KMS-11 (cell line): ENCODE measurements around the gene PNMA8A.

ENCODE experiments used
- H2AFZ ChIP-seq: fragments of 200-600 bp; sonication (generic); 2 replicates; pipeline ENCODE4 v1.6.1; 2016; ENCODE audit warnings: antibody characterized with exemption, mixed run types, low read depth
- H3K27ac ChIP-seq: fragments of 200-600 bp; sonication (generic); 2 replicates; pipeline ENCODE4 v1.6.1; 2016; ENCODE audit warnings: mild to moderate bottlenecking, mixed run types
- H3K27me3 ChIP-seq: fragments of 200-600 bp; sonication (generic); 2 replicates; pipeline ENCODE4 v1.6.1; 2017; ENCODE audit warnings: mild to moderate bottlenecking, low read depth, mixed run types, moderate library complexity; ENCODE audit not compliant: insufficient read depth
- H3K36me3 ChIP-seq: fragments of 200-600 bp; sonication (generic); 2 replicates; pipeline ENCODE4 v1.6.1; 2017; ENCODE audit warnings: mild to moderate bottlenecking, mixed run types; ENCODE audit not compliant: insufficient read depth
- H3K4me1 ChIP-seq: fragments of 200-600 bp; sonication (generic); 2 replicates; pipeline ENCODE4 v1.6.1; 2016; ENCODE audit warnings: mild to moderate bottlenecking, low read depth, mixed run types; ENCODE audit not compliant: poor library complexity, severe bottlenecking
- H3K4me2 ChIP-seq: fragments of 200-600 bp; sonication (generic); 2 replicates; pipeline ENCODE4 v1.7.0; 2016; ENCODE audit warnings: mild to moderate bottlenecking, mixed run types
- H3K4me3 ChIP-seq: fragments of 200-600 bp; sonication (generic); IDR thresholded peaks from 2 replicates; pipeline ENCODE4 v1.6.1; 2017; ENCODE audit warnings: low read depth, low read length, mixed read lengths; ENCODE audit not compliant: insufficient read depth
- H3K79me2 ChIP-seq: fragments of 200-600 bp; sonication (generic); 2 replicates; pipeline ENCODE4 v1.6.1; 2016; ENCODE audit warnings: low read depth, mixed run types; ENCODE audit not compliant: insufficient read depth
- H3K9ac ChIP-seq: fragments of 200-600 bp; sonication (generic); 2 replicates; pipeline ENCODE4 v1.6.1; 2016; ENCODE audit warnings: mild to moderate bottlenecking, mixed run types
- H4K20me1 ChIP-seq: fragments of 200-600 bp; sonication (generic); 2 replicates; pipeline ENCODE4 v1.6.1; 2016; ENCODE audit warnings: mild to moderate bottlenecking, mixed run types; ENCODE audit not compliant: insufficient read depth
- TF ChIP-seq, protein P1 (sequence below): fragments of 200-600 bp; sonication (generic); conservative IDR thresholded peaks from 2 replicates; pipeline ENCODE4 v1.6.1; 2017; ENCODE audit warnings: low read depth, mild to moderate bottlenecking, antibody characterized with exemption, low read length, moderate library complexity, mixed read lengths

Gene PNMA8A

DNA sequence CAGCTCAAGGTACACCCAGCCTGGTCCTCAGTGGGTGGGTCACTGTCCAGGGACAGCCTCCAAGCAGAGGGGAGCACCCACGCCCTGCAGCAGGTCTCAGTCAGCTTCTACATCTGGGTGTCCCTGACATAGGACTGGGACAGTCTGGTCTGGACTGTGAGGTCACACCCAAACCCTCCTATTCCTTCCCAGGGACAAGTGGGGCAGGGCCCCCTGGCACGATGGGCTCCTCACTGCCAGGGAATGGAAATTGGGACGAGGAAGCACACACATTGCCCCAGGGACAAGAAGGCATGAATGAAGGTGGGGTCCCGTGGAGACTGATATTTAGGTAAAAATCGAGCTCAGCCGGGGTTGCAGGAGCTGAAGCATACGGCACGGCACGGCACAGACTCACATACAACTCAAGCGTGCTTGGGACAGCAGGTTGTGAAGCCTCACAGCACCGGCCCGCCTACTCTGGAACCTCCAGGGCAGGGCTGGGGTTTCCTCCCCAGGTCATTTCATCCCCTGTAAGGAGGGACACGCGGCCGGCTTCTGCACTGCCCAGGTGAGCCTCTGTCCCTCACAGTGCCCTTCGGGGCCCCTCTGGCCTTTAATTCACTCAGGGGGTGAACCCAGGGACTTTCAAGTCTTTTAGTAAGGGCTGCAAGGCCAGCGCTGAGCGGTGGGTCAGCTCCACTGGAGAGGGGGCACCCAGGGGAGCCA, 20.8 kb upstream of the PNMA8A start:
- Histone ChIP-seq H3K4me3 (no peak overlapping the region), H3K4me1 (no peaks in the 10 kb centered on the region), H4K20me1 (no peaks in the 10 kb centered on the region), H3K27me3 (peaks cover 91% of the 10 kb centered on the region), H3K9ac (no peak overlapping the region), H2AFZ (no peak overlapping the region), H3K27ac (no peak overlapping the region), H3K79me2 (no peaks in the 10 kb centered on the region), H3K4me2 (no peak overlapping the region), H3K36me3 (no peaks in the 10 kb centered on the region)
- TF ChIP-seq, protein P1, sequence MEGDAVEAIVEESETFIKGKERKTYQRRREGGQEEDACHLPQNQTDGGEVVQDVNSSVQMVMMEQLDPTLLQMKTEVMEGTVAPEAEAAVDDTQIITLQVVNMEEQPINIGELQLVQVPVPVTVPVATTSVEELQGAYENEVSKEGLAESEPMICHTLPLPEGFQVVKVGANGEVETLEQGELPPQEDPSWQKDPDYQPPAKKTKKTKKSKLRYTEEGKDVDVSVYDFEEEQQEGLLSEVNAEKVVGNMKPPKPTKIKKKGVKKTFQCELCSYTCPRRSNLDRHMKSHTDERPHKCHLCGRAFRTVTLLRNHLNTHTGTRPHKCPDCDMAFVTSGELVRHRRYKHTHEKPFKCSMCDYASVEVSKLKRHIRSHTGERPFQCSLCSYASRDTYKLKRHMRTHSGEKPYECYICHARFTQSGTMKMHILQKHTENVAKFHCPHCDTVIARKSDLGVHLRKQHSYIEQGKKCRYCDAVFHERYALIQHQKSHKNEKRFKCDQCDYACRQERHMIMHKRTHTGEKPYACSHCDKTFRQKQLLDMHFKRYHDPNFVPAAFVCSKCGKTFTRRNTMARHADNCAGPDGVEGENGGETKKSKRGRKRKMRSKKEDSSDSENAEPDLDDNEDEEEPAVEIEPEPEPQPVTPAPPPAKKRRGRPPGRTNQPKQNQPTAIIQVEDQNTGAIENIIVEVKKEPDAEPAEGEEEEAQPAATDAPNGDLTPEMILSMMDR: no peak

DNA sequence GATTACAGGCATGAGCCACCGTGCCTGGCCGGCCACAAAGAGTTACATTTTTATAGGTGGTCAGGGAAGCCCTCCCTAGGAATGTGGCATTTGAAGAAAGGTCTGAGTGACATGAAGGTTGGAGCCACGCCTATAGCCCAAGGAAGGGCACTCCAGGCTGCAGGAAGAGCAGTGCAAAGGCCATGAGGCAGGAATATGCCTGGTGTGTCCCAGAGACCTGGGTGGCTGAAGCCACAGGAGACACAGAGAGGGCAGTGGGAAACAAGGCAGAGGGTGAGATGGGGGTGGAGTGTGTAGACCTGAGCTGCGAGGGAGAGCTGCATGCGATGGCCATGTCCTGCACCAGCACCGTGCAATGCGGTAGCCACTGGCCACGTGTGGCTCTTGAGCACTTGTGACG, 19.4 kb upstream of the PNMA8A start:
- no peaks in the 10 kb centered on the region for H4K20me1 ChIP-seq
- TF ChIP-seq, protein P1: no peak
- no peak overlapping the region for H3K4me2 ChIP-seq
- H3K4me3 ChIP-seq: no peak overlapping the region
- H3K79me2 ChIP-seq: no peaks in the 10 kb centered on the region
- H3K4me1 ChIP-seq: no peaks in the 10 kb centered on the region
- H2AFZ ChIP-seq: no peak overlapping the region
- H3K36me3 ChIP-seq: no peaks in the 10 kb centered on the region
- no peak overlapping the region for H3K9ac ChIP-seq
- peaks cover 92% of the 10 kb centered on the region for H3K27me3 ChIP-seq
- no peak overlapping the region for H3K27ac ChIP-seq

DNA sequence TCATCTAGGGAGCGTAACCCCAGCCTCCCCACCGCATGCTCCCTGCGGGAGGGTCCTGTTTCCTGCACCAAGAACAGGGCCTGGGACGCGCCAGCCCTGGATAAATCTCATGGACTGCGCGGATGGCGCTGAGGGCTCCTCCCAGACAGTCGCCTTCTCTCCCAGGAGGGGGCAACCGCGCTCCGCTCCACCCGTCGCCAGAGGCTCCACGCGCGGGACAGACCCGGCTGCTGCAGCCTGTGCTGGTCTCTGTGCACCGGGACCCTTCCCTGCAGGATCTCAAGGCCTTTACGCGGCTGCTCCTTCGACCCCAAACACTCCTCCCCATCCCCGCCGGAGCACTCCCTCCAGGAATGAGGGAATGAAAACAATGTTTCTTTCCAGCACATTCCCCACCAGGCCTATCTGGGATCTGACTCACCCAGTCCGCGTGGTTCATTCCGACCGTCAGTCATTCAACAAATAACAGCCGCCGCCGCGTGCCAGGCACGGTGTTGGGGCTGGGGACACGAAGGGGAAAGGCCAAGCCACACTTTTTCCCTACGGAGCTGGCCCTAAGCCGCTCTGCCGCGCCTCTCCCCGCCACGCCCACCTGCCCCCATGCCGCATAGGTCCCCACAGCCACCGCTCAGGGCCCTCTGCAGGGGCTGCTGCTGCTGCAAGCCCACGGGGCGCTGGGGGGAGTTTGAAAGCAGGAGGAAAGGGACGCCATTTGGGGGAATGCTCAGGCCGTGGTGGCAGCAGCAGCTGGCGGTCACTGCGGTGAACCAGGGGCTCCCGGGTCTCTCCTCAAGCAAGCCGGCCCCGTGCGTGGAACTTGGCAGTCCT, 18.3 kb upstream of the PNMA8A start:
- no peak overlapping the region for H3K27ac ChIP-seq
- TF ChIP-seq, protein P1: no peak
- no peaks in the 10 kb centered on the region for H3K79me2 ChIP-seq
- H3K4me1 ChIP-seq: no peaks in the 10 kb centered on the region
- H3K27me3 ChIP-seq: peaks cover 91% of the 10 kb centered on the region
- no peak overlapping the region for H3K9ac ChIP-seq
- no peak overlapping the region for H3K4me3 ChIP-seq
- H3K36me3 ChIP-seq: no peaks in the 10 kb centered on the region
- no peak overlapping the region for H3K4me2 ChIP-seq
- no peaks in the 10 kb centered on the region for H4K20me1 ChIP-seq
- H2AFZ ChIP-seq: no peak overlapping the region

DNA sequence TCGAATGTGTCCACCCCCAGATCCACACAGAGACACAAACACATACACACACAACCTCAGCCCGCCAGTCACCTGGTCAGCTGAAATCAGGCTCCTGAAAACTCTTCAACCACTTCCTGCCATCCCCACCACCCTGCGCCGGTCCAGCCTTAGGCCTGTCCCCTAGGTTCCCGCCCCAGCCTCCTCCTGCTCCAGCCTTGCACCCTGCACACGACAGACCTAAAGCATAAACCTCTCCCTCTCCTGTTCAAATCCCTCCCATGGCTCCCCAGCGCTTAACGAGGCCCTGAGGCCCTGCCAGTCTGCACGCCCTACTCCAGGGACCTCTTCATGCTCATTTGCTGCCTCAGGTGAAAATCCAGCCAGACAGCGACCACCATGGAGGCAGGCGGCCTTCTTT, 17.2 kb upstream of the PNMA8A start:
- Histone ChIP-seq H3K27me3 (peaks cover 93% of the 10 kb centered on the region), H4K20me1 (no peaks in the 10 kb centered on the region), H3K9ac (no peak overlapping the region), H3K36me3 (no peaks in the 10 kb centered on the region), H2AFZ (no peak overlapping the region), H3K4me1 (no peaks in the 10 kb centered on the region), H3K4me3 (no peak overlapping the region), H3K79me2 (no peaks in the 10 kb centered on the region), H3K27ac (no peak overlapping the region), H3K4me2 (no peak overlapping the region)
- TF ChIP-seq, protein P1: no peak
